ENCODE measurements around the gene PNMA6E. TPM values are rescaled to one million over a fixed set of nuclear protein-coding genes. Genes with fewer than 3 reads are reported as not detected.

PNMA6E gene
- total RNA-seq, 2 experiments from 2014 or later: not detected

- ChIA-PET POLR2A (interaction anchor here (0.6 kb wide), 1 partner anchor 23 kb away, joined by 3 read pairs; no protein-coding TSS in a partner anchor), CTCF (no interaction called here)
- H3K36me3 Mint-ChIP-seq (ENCODE audit: low read depth): no peaks in the 10 kb centered on the region
- H3K27me3 Mint-ChIP-seq: no peaks in the 10 kb centered on the region
- intact Hi-C loops (cut with micrococcal nuclease): no loop called here
- TF ChIP-seq, protein P1, sequence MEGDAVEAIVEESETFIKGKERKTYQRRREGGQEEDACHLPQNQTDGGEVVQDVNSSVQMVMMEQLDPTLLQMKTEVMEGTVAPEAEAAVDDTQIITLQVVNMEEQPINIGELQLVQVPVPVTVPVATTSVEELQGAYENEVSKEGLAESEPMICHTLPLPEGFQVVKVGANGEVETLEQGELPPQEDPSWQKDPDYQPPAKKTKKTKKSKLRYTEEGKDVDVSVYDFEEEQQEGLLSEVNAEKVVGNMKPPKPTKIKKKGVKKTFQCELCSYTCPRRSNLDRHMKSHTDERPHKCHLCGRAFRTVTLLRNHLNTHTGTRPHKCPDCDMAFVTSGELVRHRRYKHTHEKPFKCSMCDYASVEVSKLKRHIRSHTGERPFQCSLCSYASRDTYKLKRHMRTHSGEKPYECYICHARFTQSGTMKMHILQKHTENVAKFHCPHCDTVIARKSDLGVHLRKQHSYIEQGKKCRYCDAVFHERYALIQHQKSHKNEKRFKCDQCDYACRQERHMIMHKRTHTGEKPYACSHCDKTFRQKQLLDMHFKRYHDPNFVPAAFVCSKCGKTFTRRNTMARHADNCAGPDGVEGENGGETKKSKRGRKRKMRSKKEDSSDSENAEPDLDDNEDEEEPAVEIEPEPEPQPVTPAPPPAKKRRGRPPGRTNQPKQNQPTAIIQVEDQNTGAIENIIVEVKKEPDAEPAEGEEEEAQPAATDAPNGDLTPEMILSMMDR (IDR thresholded peaks at IDR 0.05): no peak
- ATAC-seq (no peak), DNase-seq (no peak)
- no peak overlapping the region for H3K4me3 Mint-ChIP-seq
- peaks cover 2% of the 10 kb centered on the region for H3K4me1 Mint-ChIP-seq (ENCODE audit: low read depth)
- no peaks in the 10 kb centered on the region for H3K9me3 Mint-ChIP-seq
- H3K27ac Mint-ChIP-seq: no peak overlapping the region
Observed at GRCh38 chrX:153365670-153366069, 35.5 kb downstream of the PNMA6E start.

- no peak overlapping the region for H3K27ac Mint-ChIP-seq
- H3K36me3 Mint-ChIP-seq (ENCODE audit: low read depth): peaks cover 2% of the 10 kb centered on the region
- no peak for DNase-seq
- TF ChIP-seq, protein P1 (IDR thresholded peaks at IDR 0.05): no peak
- POLR2A ChIA-PET: no interaction called here
- CTCF ChIA-PET: no interaction called here
- intact Hi-C loops (cut with micrococcal nuclease): no loop called here
- H3K4me3 Mint-ChIP-seq: no peak overlapping the region
- peaks cover 4% of the 10 kb centered on the region for H3K9me3 Mint-ChIP-seq
- ATAC-seq: no peak
- no peaks in the 10 kb centered on the region for H3K27me3 Mint-ChIP-seq
- H3K4me1 Mint-ChIP-seq (ENCODE audit: low read depth): no peaks in the 10 kb centered on the region
Observed at GRCh38 chrX:153361781-153362397, 39.3 kb downstream of the PNMA6E start.

- H3K4me1 Mint-ChIP-seq (ENCODE audit: low read depth): no peaks in the 10 kb centered on the region
- peaks cover 2% of the 10 kb centered on the region for H3K36me3 Mint-ChIP-seq (ENCODE audit: low read depth)
- TF ChIP-seq, protein P1 (IDR thresholded peaks at IDR 0.05): no peak
- intact Hi-C loops (cut with micrococcal nuclease): no loop called here
- H3K27ac Mint-ChIP-seq: no peak overlapping the region
- peaks cover 4% of the 10 kb centered on the region for H3K9me3 Mint-ChIP-seq
- ChIA-PET CTCF (no interaction called here), POLR2A (no interaction called here)
- H3K4me3 Mint-ChIP-seq: no peak overlapping the region
- no peaks in the 10 kb centered on the region for H3K27me3 Mint-ChIP-seq
- ATAC-seq (no peak), DNase-seq (no peak)
Observed at GRCh38 chrX:153357877-153358276, 43.3 kb downstream of the PNMA6E start.

- intact Hi-C loops (cut with micrococcal nuclease): no loop called here
- H3K4me1 Mint-ChIP-seq (ENCODE audit: low read depth): peaks cover 10% of the 10 kb centered on the region
- H3K27ac Mint-ChIP-seq: no peak overlapping the region
- ATAC-seq (no peak), DNase-seq (no peak)
- peaks cover 4% of the 10 kb centered on the region for H3K9me3 Mint-ChIP-seq
- H3K36me3 Mint-ChIP-seq (ENCODE audit: low read depth): peaks cover 18% of the 10 kb centered on the region
- H3K4me3 Mint-ChIP-seq: no peak overlapping the region
- POLR2A ChIA-PET: interaction anchor here (1.7 kb wide), 1 partner anchor 10 kb away, joined by 4 read pairs; no protein-coding TSS in a partner anchor
- CTCF ChIA-PET: no interaction called here
- H3K27me3 Mint-ChIP-seq: no peaks in the 10 kb centered on the region
- TF ChIP-seq, protein P1 (IDR thresholded peaks at IDR 0.05): no peak
Observed at GRCh38 chrX:153353416-153353815, 47.7 kb downstream of the PNMA6E start.

DNA sequence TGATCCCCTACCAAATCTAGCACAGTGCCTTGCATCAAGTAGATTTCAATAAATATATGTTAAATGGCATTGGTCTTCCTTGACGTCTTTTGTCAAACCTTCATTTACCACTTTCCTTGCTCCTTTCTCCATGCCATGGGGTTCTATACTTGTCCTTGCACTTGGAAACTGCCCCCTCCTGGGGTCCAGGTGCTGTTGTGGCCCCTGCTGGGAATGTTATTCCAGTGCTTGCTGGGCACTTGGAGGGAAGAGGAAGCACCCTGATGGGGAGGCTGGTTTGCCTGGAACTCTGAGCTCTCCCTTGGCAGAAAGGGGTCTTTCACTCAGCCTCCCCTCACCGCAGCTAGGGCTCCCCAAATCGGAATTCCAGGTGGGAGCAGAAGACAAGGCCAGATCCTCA is 48.3 kb downstream of the PNMA6E start:
- ATAC-seq: no peak
- TF ChIP-seq, protein P1 (IDR thresholded peaks at IDR 0.05): no peak
- no peak for DNase-seq
- ChIA-PET CTCF (no interaction called here), POLR2A (interaction anchor here (1.7 kb wide), 1 partner anchor 10 kb away, joined by 4 read pairs; no protein-coding TSS in a partner anchor)
- peaks cover 22% of the 10 kb centered on the region for H3K36me3 Mint-ChIP-seq (ENCODE audit: low read depth)
- H3K27me3 Mint-ChIP-seq: no peaks in the 10 kb centered on the region
- no peak overlapping the region for H3K4me3 Mint-ChIP-seq
- H3K4me1 Mint-ChIP-seq (ENCODE audit: low read depth): peaks cover 10% of the 10 kb centered on the region
- H3K27ac Mint-ChIP-seq: no peak overlapping the region
- H3K9me3 Mint-ChIP-seq: peaks cover 4% of the 10 kb centered on the region
- intact Hi-C loops (cut with micrococcal nuclease): no loop called here
